GM21528 (cell line): ENCODE results near the gene STX4.
A peak's percentile ranks its signal among the peaks of the same experiment; 100 is the strongest.

Experiments
- ATAC-seq: cut with Tn5 transposase; IDR thresholded peaks from one replicate; pipeline ENCODE4 v1.9.1; 2021; ENCODE audit warnings: mild to moderate bottlenecking, moderate library complexity; ENCODE audit not compliant: unreplicated experiment, low FRiP score

Gene STX4, protein sequence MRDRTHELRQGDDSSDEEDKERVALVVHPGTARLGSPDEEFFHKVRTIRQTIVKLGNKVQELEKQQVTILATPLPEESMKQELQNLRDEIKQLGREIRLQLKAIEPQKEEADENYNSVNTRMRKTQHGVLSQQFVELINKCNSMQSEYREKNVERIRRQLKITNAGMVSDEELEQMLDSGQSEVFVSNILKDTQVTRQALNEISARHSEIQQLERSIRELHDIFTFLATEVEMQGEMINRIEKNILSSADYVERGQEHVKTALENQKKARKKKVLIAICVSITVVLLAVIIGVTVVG

GRCh38 chr16:31032736-31033708, at the start of gene STX4:
TSS of gene STX4 (plus strand) at chr16:31033558. CDS start at chr16:31033806, 248 bp downstream.
- ATAC-seq = peak; percentile 63

GRCh38 chr16:30983898-30984610, 49.3 kb upstream of the STX4 start:
- no peak for ATAC-seq

DNA sequence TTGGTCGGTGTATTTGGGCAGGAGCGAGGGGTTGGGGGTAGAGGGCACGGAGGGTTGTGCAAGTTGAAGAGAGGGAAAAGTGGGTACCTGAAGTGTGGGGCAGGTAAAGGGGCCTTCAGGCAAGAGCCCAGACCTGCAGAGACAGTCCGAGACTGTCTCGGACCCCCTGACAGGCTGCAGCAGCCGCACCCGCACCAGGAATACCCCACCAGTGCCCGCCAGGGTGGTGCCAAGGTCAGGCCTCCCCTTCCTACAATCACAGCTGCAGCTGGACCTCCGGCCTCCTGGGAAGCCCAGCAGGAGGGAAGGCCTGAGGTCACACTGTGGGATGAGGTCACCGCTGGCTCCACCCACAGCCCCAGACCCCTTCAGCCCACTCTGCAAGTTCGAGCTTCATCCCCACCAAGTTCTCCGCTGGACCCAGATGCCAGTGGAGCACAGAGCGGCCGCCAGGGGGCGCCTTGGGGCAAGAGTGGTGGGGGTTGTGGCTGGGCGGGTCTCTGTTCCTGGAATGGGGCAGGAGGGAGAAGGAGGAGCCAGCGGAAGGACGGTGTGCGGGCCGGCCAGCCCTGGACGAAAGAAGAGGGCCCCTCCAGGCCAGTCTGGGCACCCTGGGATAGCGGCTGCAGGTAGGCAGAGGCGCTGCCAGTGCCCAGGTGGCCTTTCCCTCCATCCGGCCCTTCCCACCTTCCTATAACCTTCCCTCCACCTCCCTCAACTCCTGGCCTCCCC, 48.5 kb upstream of the STX4 start, which contains the start of gene HSD3B7:
TSS of gene HSD3B7 (plus strand) at position 539 of the 732 bp plus-strand sequence. CDS start 452 bp downstream, outside the sequence.
- ATAC-seq = no peak

DNA sequence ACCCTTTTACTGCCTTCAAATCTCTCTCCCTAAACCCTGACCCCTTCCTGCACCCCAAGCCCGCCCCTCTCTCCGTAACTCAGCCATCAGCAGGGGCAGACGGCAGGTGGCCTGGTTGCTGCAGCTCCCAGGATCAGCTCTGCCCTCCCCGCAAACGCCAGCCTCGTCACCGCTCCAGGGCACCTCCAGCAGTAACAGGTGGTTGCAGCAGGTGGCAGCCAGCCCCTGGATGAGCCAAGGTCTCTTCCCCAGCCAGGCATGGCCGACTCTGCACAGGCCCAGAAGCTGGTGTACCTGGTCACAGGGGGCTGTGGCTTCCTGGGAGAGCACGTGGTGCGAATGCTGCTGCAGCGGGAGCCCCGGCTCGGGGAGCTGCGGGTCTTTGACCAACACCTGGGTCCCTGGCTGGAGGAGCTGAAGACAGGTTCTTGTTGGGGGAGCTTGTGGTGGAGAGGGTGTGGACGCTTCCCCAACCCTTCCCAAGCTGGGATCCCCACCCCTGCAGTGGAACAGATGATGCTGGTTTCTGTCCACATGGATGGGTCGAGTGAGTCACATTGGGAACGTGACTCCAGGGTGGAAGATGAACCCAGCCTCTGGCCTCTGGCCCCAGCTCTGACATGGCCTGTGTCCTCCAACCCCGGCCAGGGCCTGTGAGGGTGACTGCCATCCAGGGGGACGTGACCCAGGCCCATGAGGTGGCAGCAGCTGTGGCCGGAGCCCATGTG, 47.8 kb upstream of the STX4 start:
- no peak for ATAC-seq

- ATAC-seq = no peak
Observed at GRCh38 chr16:30986129-30986991, 47.0 kb upstream of the STX4 start.

DNA sequence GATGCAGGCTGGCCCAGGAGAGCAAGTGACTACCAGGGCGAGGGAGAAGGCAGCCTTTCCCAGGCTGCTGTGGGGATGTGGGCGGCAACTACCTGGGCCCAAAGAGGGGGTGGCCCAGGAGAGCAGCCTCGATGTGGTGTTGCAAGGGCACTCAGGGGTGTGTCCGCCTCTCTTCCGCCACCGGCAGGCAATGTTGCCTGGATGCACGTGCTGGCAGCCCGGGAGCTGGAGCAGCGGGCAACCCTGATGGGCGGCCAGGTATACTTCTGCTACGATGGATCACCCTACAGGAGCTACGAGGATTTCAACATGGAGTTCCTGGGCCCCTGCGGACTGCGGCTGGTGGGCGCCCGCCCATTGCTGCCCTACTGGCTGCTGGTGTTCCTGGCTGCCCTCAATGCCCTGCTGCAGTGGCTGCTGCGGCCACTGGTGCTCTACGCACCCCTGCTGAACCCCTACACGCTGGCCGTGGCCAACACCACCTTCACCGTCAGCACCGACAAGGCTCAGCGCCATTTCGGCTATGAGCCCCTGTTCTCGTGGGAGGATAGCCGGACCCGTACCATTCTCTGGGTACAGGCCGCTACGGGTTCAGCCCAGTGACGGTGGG, 45.7 kb upstream of the STX4 start:
- ATAC-seq = no peak

DNA sequence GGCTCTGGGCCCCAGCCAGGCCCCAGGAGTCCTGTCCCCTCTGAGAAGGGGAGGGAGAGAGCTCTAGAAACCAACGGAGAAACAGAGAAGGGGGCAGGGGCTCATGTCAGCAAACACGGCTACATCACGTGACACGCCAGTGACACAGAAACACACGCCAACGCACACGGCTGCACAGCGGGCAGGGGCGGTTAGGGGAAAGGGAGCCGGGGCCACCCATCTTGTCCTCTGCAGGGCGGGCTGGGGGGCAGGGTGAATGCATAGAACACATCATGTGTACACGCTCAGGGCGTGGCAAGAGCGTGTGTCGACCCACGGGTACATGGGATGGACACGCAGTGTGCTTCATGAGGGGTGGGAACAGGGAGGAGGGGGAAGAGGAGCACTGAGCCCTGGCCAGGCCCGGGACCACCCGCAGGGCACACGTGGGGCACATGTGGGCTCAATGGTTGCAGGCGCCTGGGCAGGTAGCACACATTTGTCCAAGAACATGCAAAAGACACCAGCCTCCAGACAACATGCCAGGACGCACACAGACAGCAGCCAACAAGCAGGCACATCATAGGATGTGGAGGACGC, 43.8 kb upstream of the STX4 start:
- ATAC-seq = no peak

DNA sequence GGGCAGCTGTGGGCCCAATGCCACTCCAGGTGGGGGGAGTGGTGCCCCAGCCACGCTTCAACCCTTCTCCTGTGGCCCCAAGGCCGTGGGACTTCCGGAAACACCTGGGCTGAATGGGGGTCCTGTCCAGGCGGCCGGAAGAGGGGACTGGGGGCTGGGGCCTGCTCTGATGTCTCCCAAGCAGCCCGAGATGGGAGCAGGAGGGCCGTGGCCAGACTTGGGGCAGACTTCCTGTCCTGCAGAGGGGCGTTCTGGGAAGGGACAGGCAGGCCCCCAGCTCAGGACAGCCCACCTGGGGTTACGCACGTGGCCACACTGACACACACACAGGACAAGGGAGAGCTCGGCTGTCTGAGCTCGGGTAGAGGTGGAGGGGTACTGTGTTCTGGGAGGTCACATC, 43.3 kb upstream of the STX4 start:
- ATAC-seq = no peak

GRCh38 chr16:30991052-30991451, 42.3 kb upstream of the STX4 start:
- ATAC-seq = no peak

DNA sequence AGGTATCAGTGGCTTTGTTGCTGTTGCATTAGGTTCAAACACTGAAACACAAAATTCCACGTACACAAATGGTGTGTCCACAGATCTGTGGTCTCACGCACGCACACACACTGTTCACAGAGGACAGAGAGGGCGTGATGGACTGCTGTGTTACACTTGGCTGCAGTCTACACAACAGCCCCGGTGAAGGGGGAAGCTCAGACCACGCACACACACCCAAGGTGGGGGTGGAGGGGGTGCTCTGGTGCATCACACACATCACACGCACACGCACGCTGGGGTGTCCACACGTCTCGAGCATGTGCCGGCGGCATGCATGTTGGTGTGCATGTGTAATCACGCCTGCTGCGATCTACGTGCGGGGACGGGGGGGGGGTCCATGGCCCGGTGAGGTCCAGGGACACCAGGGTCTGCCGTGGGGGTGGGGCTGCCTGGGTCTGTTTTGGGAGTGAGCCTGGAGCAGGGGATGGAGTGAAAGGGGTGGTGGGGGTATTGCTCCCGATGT, 41.0 kb upstream of the STX4 start:
- no peak for ATAC-seq

DNA sequence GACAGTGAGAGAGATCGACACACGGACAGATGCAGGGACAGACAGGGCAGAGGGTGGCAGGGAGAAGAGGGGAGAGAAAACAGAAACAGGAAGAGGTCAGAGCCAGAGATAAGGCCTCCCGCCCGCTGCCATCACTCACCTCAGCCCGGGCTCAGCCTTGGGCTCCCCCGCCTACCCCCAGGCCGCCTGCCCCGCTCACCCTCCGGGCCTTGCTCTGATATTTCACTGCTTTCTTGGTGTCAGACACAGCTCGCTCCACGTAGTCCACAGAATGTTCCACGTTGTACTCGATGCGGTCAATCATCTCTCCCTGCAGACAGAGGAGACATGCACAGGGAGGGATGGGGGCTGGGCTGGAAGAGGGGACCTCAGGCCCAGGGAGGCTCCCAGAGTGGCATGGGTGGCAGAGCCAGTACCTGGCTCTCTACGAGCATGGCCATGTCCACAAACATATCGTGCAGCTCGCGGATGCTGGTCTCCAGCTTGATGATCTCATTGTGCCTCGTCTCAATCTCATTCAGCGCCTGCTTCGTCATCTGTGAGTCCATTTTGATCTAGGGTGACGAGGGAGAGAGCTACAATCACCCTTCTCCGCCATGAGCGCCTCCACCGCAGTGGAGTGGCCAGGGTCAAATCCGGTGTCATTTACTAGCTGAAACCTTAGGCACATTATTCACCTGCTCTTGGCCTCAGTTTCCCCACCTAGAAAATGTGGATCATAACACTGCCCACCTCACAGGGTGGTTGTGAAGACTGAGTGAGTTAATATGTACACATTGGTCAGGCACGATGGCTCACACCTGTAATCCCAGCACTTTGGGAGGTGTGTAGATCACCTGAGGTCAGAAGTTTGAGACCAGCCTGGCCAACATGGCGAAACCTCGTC, 40.2 kb upstream of the STX4 start:
- no peak for ATAC-seq

DNA sequence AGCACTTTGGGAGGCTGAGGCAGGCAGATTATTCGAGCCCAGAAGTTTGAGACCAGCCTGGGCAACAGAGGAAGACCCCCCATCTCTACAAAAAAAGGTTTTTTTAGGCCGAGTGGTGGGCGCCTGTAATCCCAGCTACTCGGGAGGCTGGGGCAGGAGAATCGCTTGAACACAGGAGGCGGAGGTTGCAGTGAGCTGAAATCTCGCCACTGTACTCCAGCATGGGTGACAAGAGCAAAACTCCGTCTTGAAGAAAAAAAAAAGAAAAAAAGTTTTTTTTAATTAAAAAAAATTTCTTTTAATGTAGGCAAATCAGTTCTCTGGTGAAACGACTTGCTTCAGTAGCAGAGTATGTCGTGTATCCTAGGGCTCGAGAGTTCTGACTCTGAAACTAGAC, 37.4 kb upstream of the STX4 start:
- ATAC-seq = no peak

GRCh38 chr16:30996324-30996984, 36.9 kb upstream of the STX4 start:
- ATAC-seq = no peak

DNA sequence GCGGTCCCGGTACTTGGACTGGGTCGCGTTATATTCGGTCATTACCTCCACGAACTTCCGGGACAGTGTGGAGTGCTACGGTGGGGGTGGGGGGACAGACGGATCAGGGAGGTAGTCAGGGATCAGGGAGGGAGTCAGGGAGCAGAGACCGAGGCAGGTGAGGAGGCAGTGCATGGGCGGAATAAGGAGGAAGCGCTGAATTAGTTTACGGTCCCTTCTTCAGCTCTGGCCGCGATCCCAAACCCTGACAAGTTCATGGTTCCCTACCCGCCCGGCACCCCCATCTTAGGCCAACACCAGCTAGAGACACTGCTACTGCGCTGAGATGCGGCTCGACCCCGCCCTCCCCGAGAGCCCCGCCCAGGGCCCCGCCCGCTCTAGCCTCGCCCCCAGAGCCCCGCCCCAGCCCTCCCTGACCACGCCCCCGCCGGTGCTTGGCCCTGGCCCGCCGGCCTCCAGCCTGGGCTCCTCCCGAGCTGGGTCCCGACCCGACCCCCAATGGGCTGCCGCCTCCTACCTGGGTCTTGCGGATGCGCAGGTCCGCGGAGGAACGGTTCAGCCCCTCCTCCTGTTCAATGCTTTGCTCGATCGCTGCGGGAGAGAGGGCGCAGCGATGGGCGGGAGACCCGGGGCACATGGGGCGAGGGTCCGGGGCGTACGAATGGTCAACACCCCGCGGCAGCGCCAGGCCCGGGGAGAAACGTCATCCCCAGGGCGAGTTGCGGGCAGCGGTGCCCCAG, 36.2 kb upstream of the STX4 start:
- peak; percentile 74 for ATAC-seq
